Mesenchymal stem cell (in vitro differentiated cells and primary cell): ENCODE data around the gene HOXD3.

Experiments
- DNase-seq: peaks from one replicate; pipeline ENCODE4 v3.0.0-alpha.2; 2013
- H2AFZ ChIP-seq: one replicate; pipeline ENCODE4 v1.6.1; 2013; ENCODE audit warnings: low read depth, mild to moderate bottlenecking, control low read depth, inconsistent platforms, low read length, moderate library complexity
- H2AK5ac ChIP-seq: 2 replicates; pipeline ENCODE4 v1.6.1; 2013; ENCODE audit warnings: low read length, moderate library complexity, mild to moderate bottlenecking, inconsistent platforms; ENCODE audit not compliant: severe bottlenecking
- H2BK120ac ChIP-seq: one replicate; pipeline ENCODE4 v1.6.1; 2013; ENCODE audit warnings: low read depth, mild to moderate bottlenecking, inconsistent platforms, low read length, moderate library complexity
- H2BK12ac ChIP-seq, 2 experiments: one replicate each; pipeline ENCODE4 v1.6.1; 2013; ENCODE audit warnings: inconsistent platforms in 2 of 2, low read length in 2 of 2, mild to moderate bottlenecking in 2 of 2, moderate library complexity in 2 of 2, control low read depth in 1 of 2
- H2BK15ac ChIP-seq: one replicate; pipeline ENCODE4 v1.6.1; 2013; ENCODE audit warnings: mild to moderate bottlenecking, low read depth, inconsistent platforms; ENCODE audit not compliant: poor library complexity, severe bottlenecking
- H2BK5ac ChIP-seq: 2 replicates; pipeline ENCODE4 v1.6.1; 2013; ENCODE audit warnings: low read depth, mild to moderate bottlenecking, low read length, control low read depth, inconsistent platforms; ENCODE audit not compliant: poor library complexity, severe bottlenecking
- H3K14ac ChIP-seq, 2 experiments: one replicate each; pipeline ENCODE4 v1.6.1; 2013; ENCODE audit warnings: inconsistent platforms in 2 of 2, low read length in 2 of 2, control low read depth in 1 of 2, mild to moderate bottlenecking in 1 of 2, moderate library complexity in 1 of 2
- H3K18ac ChIP-seq, 2 experiments: one replicate each; pipeline ENCODE4 v1.6.1; 2013; ENCODE audit warnings: inconsistent platforms in 2 of 2, low read length in 2 of 2, control low read depth in 1 of 2, low read depth in 1 of 2, mild to moderate bottlenecking in 1 of 2
- H3K23ac ChIP-seq, 2 experiments: one replicate each; pipeline ENCODE4 v1.6.1; 2013; ENCODE audit warnings: inconsistent platforms in 2 of 2, low read length in 2 of 2, mild to moderate bottlenecking in 2 of 2, moderate library complexity in 2 of 2, control low read depth in 1 of 2
- H3K27ac ChIP-seq: 2 replicates; pipeline ENCODE4 v1.5.1; 2013; ENCODE audit warnings: mild to moderate bottlenecking, moderate library complexity, low read length, control low read depth, inconsistent platforms; ENCODE audit not compliant: poor library complexity, severe bottlenecking
- H3K27me3 ChIP-seq, 2 experiments: 2 replicates each; pipeline versions ENCODE4 v1.6.1 to v1.7.0; 2013; ENCODE audit warnings: low read length in 2 of 2, mild to moderate bottlenecking in 2 of 2, moderate library complexity in 2 of 2, control low read depth in 1 of 2, inconsistent platforms in 1 of 2; ENCODE audit not compliant: control insufficient read depth in 1 of 2, insufficient read depth in 1 of 2
- H3K36me3 ChIP-seq, 2 experiments: 2 replicates each; pipeline versions ENCODE4 v1.6.1 to v1.7.0; 2013; ENCODE audit warnings: low read length in 2 of 2, control low read depth in 1 of 2, inconsistent platforms in 1 of 2, low read depth in 1 of 2, mild to moderate bottlenecking in 1 of 2; ENCODE audit not compliant: insufficient read depth in 2 of 2, control insufficient read depth in 1 of 2
- H3K4ac ChIP-seq, 2 experiments: one replicate each; pipeline ENCODE4 v1.6.1; 2013; ENCODE audit warnings: inconsistent platforms in 2 of 2, low read length in 2 of 2, mild to moderate bottlenecking in 2 of 2, moderate library complexity in 2 of 2, control low read depth in 1 of 2, low read depth in 1 of 2
- H3K4me1 ChIP-seq: 2 replicates; pipeline ENCODE4 v1.6.1; 2013; ENCODE audit warnings: low read depth, low read length, control low read depth; ENCODE audit not compliant: control insufficient read depth, insufficient read depth
- H3K4me2 ChIP-seq: 2 replicates; pipeline ENCODE4 v1.6.1; 2013; ENCODE audit warnings: low read length, mild to moderate bottlenecking, inconsistent platforms; ENCODE audit not compliant: poor library complexity, severe bottlenecking
- H3K4me3 ChIP-seq, 2 experiments: 2 replicates each; pipeline versions ENCODE4 v1.5.1 to v1.7.0; 2013; ENCODE audit warnings: low read length in 2 of 2, mild to moderate bottlenecking in 2 of 2, control low read depth in 1 of 2, low read depth in 1 of 2; ENCODE audit not compliant: insufficient read depth in 1 of 2
- H3K79me1 ChIP-seq: replicated peaks from 2 replicates; pipeline ENCODE4 v1.6.1; 2013; ENCODE audit warnings: mild to moderate bottlenecking, control low read depth, low read length, inconsistent platforms; ENCODE audit not compliant: poor library complexity, severe bottlenecking
- H3K9ac ChIP-seq: 2 replicates; pipeline ENCODE4 v1.7.0; 2013; ENCODE audit warnings: mild to moderate bottlenecking, low read length, moderate library complexity
- H3K9me3 ChIP-seq: 2 replicates; pipeline ENCODE4 v1.7.0; 2013; ENCODE audit warnings: mild to moderate bottlenecking, low read length; ENCODE audit not compliant: control insufficient read depth
- H4K8ac ChIP-seq: one replicate; pipeline ENCODE4 v1.6.1; 2013; ENCODE audit warnings: inconsistent platforms, mild to moderate bottlenecking, low read length, moderate library complexity
- H4K91ac ChIP-seq: one replicate; pipeline ENCODE4 v1.6.1; 2013; ENCODE audit warnings: mild to moderate bottlenecking, low read length, inconsistent platforms
- WGBS: methylation state at CpG from one replicate; pipeline ENCODE4 v1.1.7; 2013; ENCODE audit warnings: mixed read lengths; 5-methylcytosine and 5-hydroxymethylcytosine counted together

Gene HOXD3

GRCh38 chr2:176162911-176163671 is 6.0 kb downstream of the HOXD3 start:
- H3K9me3 ChIP-seq, result no peaks in the 10 kb centered on the region
- no peak for DNase-seq
- no peak overlapping the region for H3K9ac ChIP-seq
- H2BK120ac ChIP-seq, result no peak overlapping the region
- no peak overlapping the region for H2BK15ac ChIP-seq
- no peak overlapping the region for H2AK5ac ChIP-seq
- no peak overlapping the region for H2BK5ac ChIP-seq
- H4K8ac ChIP-seq, result no peak overlapping the region
- no peak overlapping the region for H3K4me3 ChIP-seq
- no peak overlapping the region for H3K27ac ChIP-seq
- H3K36me3 ChIP-seq, result no peaks in the 10 kb centered on the region
- H2AFZ ChIP-seq, result no peak overlapping the region
- H3K4me1 ChIP-seq, result peaks cover 27% of the 10 kb centered on the region
- no peak overlapping the region for H3K4me2 ChIP-seq
- H3K14ac ChIP-seq, result no peak overlapping the region
- H3K18ac ChIP-seq, result no peak overlapping the region
- H3K79me1 ChIP-seq, result no peaks in the 10 kb centered on the region
- H3K4ac ChIP-seq, result no peak overlapping the region
- H3K23ac ChIP-seq, result no peak overlapping the region
- H2BK12ac ChIP-seq, result no peak overlapping the region
- peaks cover 0 to 95% of the 10 kb centered on the region in 2 experiments for H3K27me3 ChIP-seq
- no peak overlapping the region for H4K91ac ChIP-seq
- 2% methylated on average over 26 of the region's 29 CpGs for WGBS

DNA sequence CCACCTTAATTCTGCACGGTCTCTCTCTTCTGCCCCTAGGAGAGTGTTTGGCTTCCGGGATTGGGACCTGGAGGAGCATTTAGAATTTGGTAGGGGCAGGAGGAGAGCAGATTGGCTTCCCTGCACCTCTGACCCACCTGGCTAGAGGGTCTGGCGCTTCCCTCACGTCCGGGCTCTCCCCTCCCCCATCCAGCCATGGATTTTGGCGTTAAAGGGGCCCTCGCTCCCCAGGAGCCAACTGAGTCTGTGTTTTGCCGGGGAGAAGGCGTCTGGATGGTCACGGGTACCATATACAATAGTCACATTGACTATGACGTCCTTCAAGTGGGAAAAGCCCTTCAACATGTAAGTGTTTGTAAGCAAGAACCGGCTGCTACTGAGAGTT is 6.6 kb downstream of the HOXD3 start:
- Histone ChIP-seq H3K79me1 (no peaks in the 10 kb centered on the region), H4K8ac (no peak overlapping the region), H3K4me1 (peaks cover 27% of the 10 kb centered on the region), H2BK120ac (no peak overlapping the region), H2BK5ac (no peak overlapping the region), H3K4ac (no peak overlapping the region), H3K9me3 (no peaks in the 10 kb centered on the region), H3K18ac (no peak overlapping the region), H3K9ac (no peak overlapping the region), H3K14ac (no peak overlapping the region), H4K91ac (no peak overlapping the region), H2BK15ac (no peak overlapping the region), H3K36me3 (no peaks in the 10 kb centered on the region), H3K27me3 (peaks cover 0 to 91% of the 10 kb centered on the region in 2 experiments), H2BK12ac (no peak overlapping the region), H3K27ac (no peak overlapping the region), H3K4me2 (no peak overlapping the region), H2AK5ac (no peak overlapping the region), H3K4me3 (no peak overlapping the region), H3K23ac (peak overlapping the region in 1 of 2 experiments; percentile 50), H2AFZ (no peak overlapping the region)
- 0% methylated on average over 5 of the region's 12 CpGs for WGBS
- DNase-seq, result no peak

- H2BK120ac ChIP-seq, result no peak overlapping the region
- no peak overlapping the region for H2AFZ ChIP-seq
- H3K4ac ChIP-seq, result no peak overlapping the region
- no peaks in the 10 kb centered on the region for H3K79me1 ChIP-seq
- no peaks in the 10 kb centered on the region for H3K36me3 ChIP-seq
- no peak overlapping the region for H2BK12ac ChIP-seq
- H3K23ac ChIP-seq, result no peak overlapping the region
- H2BK5ac ChIP-seq, result no peak overlapping the region
- H3K4me2 ChIP-seq, result no peak overlapping the region
- H4K91ac ChIP-seq, result no peak overlapping the region
- H2BK15ac ChIP-seq, result no peak overlapping the region
- H3K9me3 ChIP-seq, result no peaks in the 10 kb centered on the region
- H3K27ac ChIP-seq, result no peak overlapping the region
- no peak overlapping the region for H2AK5ac ChIP-seq
- no peak for DNase-seq
- H3K4me3 ChIP-seq, result no peak overlapping the region
- H3K14ac ChIP-seq, result no peak overlapping the region
- no peak overlapping the region for H3K18ac ChIP-seq
- WGBS, result 17% methylated on average over 13 of the region's 13 CpGs
- H3K27me3 ChIP-seq, result peaks cover 0 to 90% of the 10 kb centered on the region in 2 experiments
- no peak overlapping the region for H4K8ac ChIP-seq
- H3K9ac ChIP-seq, result no peak overlapping the region
- peaks cover 26% of the 10 kb centered on the region for H3K4me1 ChIP-seq
Observed at GRCh38 chr2:176164201-176164600, 7.1 kb downstream of the HOXD3 start.

GRCh38 chr2:176164611-176165369 is 7.7 kb downstream of the HOXD3 start:
- Histone ChIP-seq H4K8ac (no peak overlapping the region), H3K18ac (no peak overlapping the region), H2BK120ac (no peak overlapping the region), H3K36me3 (no peaks in the 10 kb centered on the region), H3K4me3 (no peak overlapping the region), H2AFZ (no peak overlapping the region), H2BK12ac (no peak overlapping the region), H3K79me1 (no peaks in the 10 kb centered on the region), H4K91ac (no peak overlapping the region), H3K23ac (no peak overlapping the region), H3K14ac (no peak overlapping the region), H3K9me3 (no peaks in the 10 kb centered on the region), H3K27me3 (peaks cover 0 to 90% of the 10 kb centered on the region in 2 experiments), H3K27ac (no peak overlapping the region), H2BK5ac (no peak overlapping the region), H3K4ac (no peak overlapping the region), H2AK5ac (no peak overlapping the region), H3K4me2 (peak overlapping the region; percentile 0), H2BK15ac (no peak overlapping the region), H3K4me1 (peaks cover 21% of the 10 kb centered on the region), H3K9ac (no peak overlapping the region)
- 2% methylated on average over 51 of the region's 52 CpGs for WGBS
- DNase-seq, result no peak
